K562 (cell line): ENCODE data around the gene VSIG10. TPM values are rescaled to one million over a fixed set of nuclear protein-coding genes. Genes with fewer than 3 reads are reported as not detected.

ENCODE experiments used
- ATAC-seq: fragments of 200-7000 bp; cut with Tn5 transposase; 3 replicates; pipeline ENCODE4 v1.9.1; 2020; ENCODE audit warnings: moderate library complexity
- BruUV-seq: library from RNA; stranded (reverse); fragments of 400-500 nt; replicated peaks from 2 replicates; lab custom pipeline; 2021; lab: Mats Ljungman, UMichigan
- CTCF ChIA-PET: fragments of 300-600 bp; formaldehyde crosslinking; extraction: SDS; loops from one replicate; lab custom pipeline; 2021; ENCODE audit warnings: low intra/inter-chr PET ratio; lab: Yijun Ruan, JAX
- POLR2A ChIA-PET: fragments of 300-600, 350-650 bp; sonication (Branson Sonifier 250); formaldehyde crosslinking; extraction: SDS; loops from one replicate; lab custom pipeline; 2021; ENCODE audit warnings: antibody characterized with exemption, inconsistent platforms; lab: Yijun Ruan, JAX
- DNase-seq, 4 experiments: peaks; one replicate each; pipeline versions ENCODE4 v3.0.0 to v3.0.0-alpha.2; 2011 to 2018; ENCODE audit warnings: low spot score in 3 of 4, mixed read lengths in 3 of 4; ENCODE audit errors: extremely low read depth in 1 of 4
- FAIRE-seq: peaks from 2 replicates; lab custom pipeline; 2011; peaks lifted over from hg19 to GRCh38; lab: Jason Lieb, UNC
- H2AFZ ChIP-seq: 2 replicates; pipeline ENCODE4 v1.6.0; 2011; ENCODE audit warnings: low read depth, low read length, control low read depth, inconsistent platforms
- H3K27ac ChIP-seq: fragments of 200-600 bp; 3 replicates; pipeline ENCODE4 v1.8.0; 2011; ENCODE audit warnings: low read depth, mild to moderate bottlenecking, control low read depth, inconsistent platforms, low read length, moderate library complexity, mixed read lengths; ENCODE audit errors: extremely low read depth
- H3K27me3 ChIP-seq, 2 experiments: fragments of 300-600 bp in 1 of 2; 2 replicates in 1 of 2; 3 replicates in 1 of 2; pipeline versions ENCODE4 v1.6.0 to v1.8.0; 2011; ENCODE audit warnings: inconsistent platforms in 2 of 2, low read length in 2 of 2, mild to moderate bottlenecking in 1 of 2, mixed read lengths in 1 of 2, moderate library complexity in 1 of 2; ENCODE audit not compliant: control insufficient read depth in 2 of 2, insufficient read depth in 2 of 2
- H3K36me3 ChIP-seq: fragments of 300-600 bp; 3 replicates; pipeline ENCODE4 v1.8.0; 2011; ENCODE audit warnings: mild to moderate bottlenecking, low read length, inconsistent platforms; ENCODE audit not compliant: control insufficient read depth, insufficient read depth
- H3K4me1 ChIP-seq, 2 experiments: fragments of 200-600 bp in 1 of 2; replicated peaks in 1 of 2; 2 replicates in 1 of 2; 3 replicates in 1 of 2; pipeline versions ENCODE4 v1.5.1 to v1.8.0; 2011; ENCODE audit warnings: inconsistent platforms in 2 of 2, low read length in 2 of 2, mild to moderate bottlenecking in 1 of 2, mixed read lengths in 1 of 2, moderate library complexity in 1 of 2; ENCODE audit not compliant: control insufficient read depth in 2 of 2, insufficient read depth in 2 of 2
- H3K4me2 ChIP-seq: 2 replicates; pipeline ENCODE4 v1.6.1; 2011; ENCODE audit warnings: low read length, control low read depth, inconsistent platforms, mixed read lengths; ENCODE audit not compliant: insufficient read depth
- H3K4me3 ChIP-seq: fragments of 200-600 bp; sonication (generic), shearing (Covaris generic); 2 replicates; pipeline ENCODE4 v1.5.1; 2016; ENCODE audit warnings: control low read depth, inconsistent platforms
- H3K79me2 ChIP-seq: fragments of 200-600 bp; 3 replicates; pipeline ENCODE4 v1.8.0; 2011; ENCODE audit warnings: low read length, inconsistent platforms; ENCODE audit not compliant: control insufficient read depth, insufficient read depth
- H3K9ac ChIP-seq, 2 experiments: 2 replicates each; pipeline versions ENCODE4 v1.6.0 to v1.6.1; 2011; ENCODE audit warnings: low read depth in 2 of 2, low read length in 2 of 2, control low read depth in 1 of 2, inconsistent platforms in 1 of 2, mild to moderate bottlenecking in 1 of 2, mixed read lengths in 1 of 2; ENCODE audit not compliant: insufficient read depth in 1 of 2
- H3K9me1 ChIP-seq: one replicate; pipeline ENCODE4 v1.6.0; 2011; ENCODE audit warnings: inconsistent platforms, mild to moderate bottlenecking, low read length, moderate library complexity; ENCODE audit not compliant: control insufficient read depth, insufficient read depth
- H3K9me3 ChIP-seq: replicated peaks from 2 replicates; pipeline ENCODE4 v1.5.1; 2011; ENCODE audit warnings: low read depth, low read length, inconsistent platforms; ENCODE audit not compliant: control insufficient read depth, insufficient read depth
- H4K20me1 ChIP-seq: replicated peaks from 2 replicates; pipeline ENCODE4 v1.6.1; 2011; ENCODE audit warnings: low read length, inconsistent platforms, mixed read lengths; ENCODE audit not compliant: control insufficient read depth, insufficient read depth
- BRD4 ChIP-seq: fragments of 200-600 bp; sonication (generic); IDR thresholded peaks from 2 replicates; pipeline ENCODE4 v1.6.1; 2017; ENCODE audit warnings: inconsistent platforms
- CCNT2 ChIP-seq: IDR thresholded peaks from 2 replicates; pipeline ENCODE4 v1.6.1; 2011; ENCODE audit warnings: borderline replicate concordance, low read depth, mild to moderate bottlenecking, moderate library complexity, mixed read lengths, low read length; ENCODE audit not compliant: insufficient read length; ENCODE audit errors: extremely low read depth
- ELF1 ChIP-seq: fragments of 200-800 bp; sonication (Bioruptor generic); IDR thresholded peaks from 2 replicates; pipeline ENCODE4 v1.6.1; 2016; ENCODE audit warnings: missing genetic modification characterization, missing compliant biosample characterization
- FOXP1 ChIP-seq: sonication (generic); formaldehyde crosslinking; IDR thresholded peaks from 2 replicates; pipeline ENCODE4 v1.8.0; 2022; ENCODE audit warnings: mild to moderate bottlenecking, missing genetic modification reagents
- HDAC2 ChIP-seq: fragments of 450-650 bp; IDR thresholded peaks from 2 replicates; pipeline ENCODE4 v1.6.1; 2016; ENCODE audit warnings: mild to moderate bottlenecking
- NCOA4 ChIP-seq: fragments of 450-650 bp; IDR thresholded peaks from 2 replicates; pipeline ENCODE4 v1.6.1; 2018; ENCODE audit warnings: mild to moderate bottlenecking; ENCODE audit not compliant: partially characterized antibody
- PHB2 ChIP-seq: fragments of 450-650 bp; IDR thresholded peaks from 2 replicates; pipeline ENCODE4 v1.6.1; 2017; ENCODE audit warnings: low read depth
- POLR2AphosphoS5 ChIP-seq: IDR thresholded peaks from 2 replicates; pipeline ENCODE4 v1.6.1; 2011; ENCODE audit warnings: mild to moderate bottlenecking, low read depth, low read length, moderate library complexity; ENCODE audit not compliant: control insufficient read depth, insufficient read depth
- RBBP5 ChIP-seq: fragments of 200-600 bp; sonication (generic); IDR thresholded peaks from 2 replicates; pipeline ENCODE4 v1.6.1; 2012; ENCODE audit warnings: borderline replicate concordance, mild to moderate bottlenecking, low read length, control low read depth, inconsistent platforms; ENCODE audit not compliant: insufficient read depth, poor library complexity, severe bottlenecking
- SIN3A ChIP-seq, 2 experiments: fragments of 150-350 bp in 1 of 2; IDR thresholded peaks; 2 replicates each; pipeline ENCODE4 v1.6.1; 2011 to 2016; ENCODE audit warnings: borderline replicate concordance in 2 of 2, low read depth in 2 of 2, low read length in 2 of 2, mild to moderate bottlenecking in 2 of 2, moderate library complexity in 2 of 2; ENCODE audit not compliant: control insufficient read depth in 1 of 2
- TAF9B ChIP-seq: fragments of 450-650 bp; IDR thresholded peaks from 2 replicates; pipeline ENCODE4 v1.6.1; 2018; ENCODE audit warnings: mild to moderate bottlenecking; ENCODE audit not compliant: partially characterized antibody
- TBP ChIP-seq: optimal IDR thresholded peaks from 2 replicates; pipeline ENCODE3; 2011; ENCODE audit warnings: low read depth, low read length, improper control_type of control experiment
- ZNF707 ChIP-seq: fragments of 250-450 bp; sonication (Bioruptor Pico); conservative IDR thresholded peaks from 2 replicates; pipeline ENCODE4 v1.8.0; 2022; ENCODE audit warnings: inconsistent platforms, mild to moderate bottlenecking, moderate library complexity
- WGBS: fragments of 100-300 bp; shearing (Covaris generic); methylation state at CpG from one replicate; pipeline ENCODE4 v1.1.6; 2016; ENCODE audit warnings: low coverage, mixed read lengths; ENCODE audit not compliant: insufficient coverage; ENCODE audit errors: missing lambda C conversion rate; 5-methylcytosine and 5-hydroxymethylcytosine counted together
- in situ Hi-C: fragments of 300-500 bp; cut with MboI; formaldehyde crosslinking; loops from 4 replicates; pipeline ENCODE4 v1.15.0; 2018; ENCODE audit warnings: inconsistent platforms, mixed read lengths
- intact Hi-C: fragments of 100-400 bp; cut with micrococcal nuclease; formaldehyde crosslinking; loops from 2 replicates; pipeline ENCODE4 v1.14.2; 2022
- polyA plus RNA-seq, 8 experiments: library from polyadenylated mRNA; depleted of rRNA in 4 of 8; stranded (reverse) in 5 of 8; unstranded in 3 of 8; fragments of >200 nt; fragmentation: Nextera tagmentation in 2 of 8; fragmentation: Illumina TruSeq in 1 of 8; extraction: Ambion mirVana in 2 of 8; extraction: Trizol in 1 of 8; gene quantifications; 2 replicates each; pipeline versions ENCODE4 v1.2.1 to v1.2.3, GENCODE V29; 2011 to 2014; ENCODE audit warnings: inconsistent platforms in 1 of 8, missing spikeins in 1 of 8
- total RNA-seq, 7 experiments: library from RNA; depleted of rRNA in 6 of 7; stranded (reverse); fragments of >200 nt in 6 of 7; fragmentation: Illumina TruSeq in 2 of 7; extraction: Trizol in 2 of 7; gene quantifications; 2 replicates each; pipeline versions ENCODE4 v1.2.1 to v1.2.3, GENCODE V29; 2011 to 2021; ENCODE audit warnings: low replicate concordance in 1 of 7
- TF ChIP-seq, protein P1 (sequence below), 3 experiments: fragments of 200-800 bp in 1 of 3; sonication (Bioruptor generic) in 1 of 3; sonication (generic) in 1 of 3; formaldehyde crosslinking in 1 of 3; IDR thresholded peaks; 2 replicates each; pipeline versions ENCODE4 v1.6.1 to v1.8.0; 2016 to 2022; ENCODE audit warnings: mild to moderate bottlenecking in 2 of 3, missing compliant biosample characterization in 2 of 3, missing genetic modification characterization in 2 of 3, missing genetic modification reagents in 1 of 3
- TF ChIP-seq, protein P2 (sequence below): sonication (generic); formaldehyde crosslinking; IDR thresholded peaks from 2 replicates; pipeline ENCODE4 v1.8.0; 2022; ENCODE audit warnings: mild to moderate bottlenecking, missing genetic modification reagents
- TF ChIP-seq, protein P3 (sequence below): fragments of 450-650 bp; IDR thresholded peaks from 2 replicates; pipeline ENCODE4 v1.6.1; 2017; ENCODE audit warnings: mild to moderate bottlenecking, moderate library complexity

Gene VSIG10
- total and polyA plus RNA-seq, 9 of the 15 experiments (the other 6 are each of a cell fraction or from before 2014, with no cell fraction given) = 4.1 to 8.8 (median 4.7) TPM

DNA sequence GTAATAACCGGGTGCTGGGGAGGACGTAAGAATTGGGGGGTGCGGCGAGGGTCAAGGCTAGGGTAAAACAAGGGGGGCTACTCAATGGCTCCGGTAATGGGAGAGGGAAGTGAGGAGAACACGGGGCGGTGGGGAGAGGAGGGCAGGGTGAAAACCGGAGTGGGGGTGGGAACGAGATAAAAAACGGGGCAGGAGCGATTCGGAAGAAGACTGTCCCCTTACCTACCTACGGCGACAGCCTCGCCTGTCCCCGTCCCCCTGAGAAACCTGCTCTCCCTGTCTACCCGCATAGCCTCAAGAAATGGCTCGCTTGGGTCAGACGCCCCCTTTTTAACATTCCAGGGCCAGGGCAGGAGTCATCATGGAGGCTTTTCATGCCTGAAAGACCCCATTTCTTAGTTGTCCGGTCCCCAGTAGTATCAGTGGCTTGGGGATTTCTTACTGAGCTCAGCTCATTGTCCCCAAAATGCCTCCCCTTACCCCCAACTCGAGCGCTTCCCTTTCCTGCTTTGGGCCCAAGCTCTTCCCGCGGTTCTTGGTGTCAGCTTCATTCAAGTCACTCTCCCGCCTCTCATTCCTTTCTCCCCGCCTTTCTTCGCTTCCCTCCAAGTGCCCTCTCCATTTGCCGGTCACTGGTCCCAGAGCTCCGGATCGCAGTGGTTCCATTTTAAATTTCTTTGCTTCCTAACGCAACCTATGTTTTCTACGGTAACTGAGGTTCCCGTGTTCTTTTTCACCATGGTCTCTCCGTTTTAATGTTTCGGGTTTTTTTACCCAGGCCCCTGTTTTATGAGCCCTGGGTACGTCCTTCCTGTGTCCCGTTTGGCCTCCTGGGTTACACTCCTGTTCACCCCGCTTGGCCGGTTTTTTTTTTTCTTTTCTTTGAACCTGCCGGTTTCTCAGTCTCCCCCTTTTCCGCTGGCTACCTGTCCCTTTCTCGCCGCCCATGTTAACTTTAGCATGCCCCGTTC lies 41.7 kb downstream of the VSIG10 start:
- FAIRE-seq = peak; percentile 76
- H3K4me2 ChIP-seq = peak overlapping the region; percentile 91
- H2AFZ ChIP-seq = peak overlapping the region; percentile 88
- no peaks in the 10 kb centered on the region for H3K9me3 ChIP-seq
- H3K27ac ChIP-seq = peak overlapping the region; percentile 98
- H3K9me1 ChIP-seq = no peaks in the 10 kb centered on the region
- BruUV-seq = TSS peak; percentile 81
- H4K20me1 ChIP-seq = peaks cover 5% of the 10 kb centered on the region; the same call in 1 of the 2 replicates
- H3K4me3 ChIP-seq = peak overlapping the region; percentile 85
- intact Hi-C loops (loop anchor here (5.0 kb wide), 1 partner anchor 40 kb away; the partner anchor contains the start of gene VSIG10), in situ Hi-C loops (no loop called here)
- POLR2A ChIA-PET = interaction anchor here (0.5 to 1.4 kb wide), 9 partner anchors 9 to 1150 kb away, joined by 3 to 7 read pairs (median 3); no protein-coding TSS in a partner anchor
- peak; percentile 54 to 68 (median 60) for DNase-seq
- no peaks in the 10 kb centered on the region; the same call in 2 of the 3 replicates for H3K36me3 ChIP-seq
- H3K9ac ChIP-seq = peak overlapping the region; percentile 96
- under 1% methylated on average over 36 of the region's 44 CpGs for WGBS
- peaks cover 33% of the 10 kb centered on the region for H3K79me2 ChIP-seq
- peaks cover 0 to 4% of the 10 kb centered on the region in 2 experiments; a peak in 1 of 5 replicates for H3K27me3 ChIP-seq
- CTCF ChIA-PET = no interaction called here
- peaks cover 15 to 38% of the 10 kb centered on the region in 2 experiments for H3K4me1 ChIP-seq
- peak; percentile 59 for ATAC-seq
- TF ChIP-seq PHB2 = no peak
- TF ChIP-seq RBBP5 = peak; percentile 63
- peak; percentile 52; the same call in 1 of the 2 replicates for TF ChIP-seq POLR2AphosphoS5
- peak; percentile 36 for TF ChIP-seq TBP
- peak; percentile 35 for TF ChIP-seq TAF9B
- TF ChIP-seq ELF1 (tag) = peak; percentile 30; the same call in 1 of the 2 replicates
- no peak for TF ChIP-seq ZNF707 (CRISPR knock-in tag)
- TF ChIP-seq NCOA4 = no peak
- TF ChIP-seq CCNT2 = peak; percentile 22
- TF ChIP-seq HDAC2 = no peak
- TF ChIP-seq, protein P1, sequence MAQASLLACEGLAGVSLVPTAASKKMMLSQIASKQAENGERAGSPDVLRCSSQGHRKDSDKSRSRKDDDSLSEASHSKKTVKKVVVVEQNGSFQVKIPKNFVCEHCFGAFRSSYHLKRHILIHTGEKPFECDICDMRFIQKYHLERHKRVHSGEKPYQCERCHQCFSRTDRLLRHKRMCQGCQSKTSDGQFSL (CRISPR knock-in tag; IDR thresholded peaks at IDR 0.05) = peak; percentile 64
- TF ChIP-seq, protein P1 (tag; IDR thresholded peaks at IDR 0.05) = no peak
- TF ChIP-seq SIN3A (IDR thresholded peaks at IDR 0.05; ENCODE audit: borderline replicate concordance in 2 of 2, control insufficient read depth in 1 of 2, low read depth in 2 of 2, low read length in 2 of 2) = peak in 1 of 2 experiments; percentile 59; a peak in 1 of 4 replicates
- TF ChIP-seq FOXP1 (CRISPR knock-in tag) = no peak
- TF ChIP-seq, protein P2, sequence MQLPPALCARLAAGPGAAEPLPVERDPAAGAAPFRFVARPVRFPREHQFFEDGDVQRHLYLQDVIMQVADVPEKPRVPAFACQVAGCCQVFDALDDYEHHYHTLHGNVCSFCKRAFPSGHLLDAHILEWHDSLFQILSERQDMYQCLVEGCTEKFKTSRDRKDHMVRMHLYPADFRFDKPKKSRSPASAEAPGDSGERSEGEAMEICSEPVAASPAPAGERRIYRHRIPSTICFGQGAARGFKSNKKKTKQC (CRISPR knock-in tag) = peak; percentile 38; the same call in 1 of the 2 replicates
- peak; percentile 24; the same call in 1 of the 2 replicates for TF ChIP-seq BRD4
- TF ChIP-seq, protein P3, sequence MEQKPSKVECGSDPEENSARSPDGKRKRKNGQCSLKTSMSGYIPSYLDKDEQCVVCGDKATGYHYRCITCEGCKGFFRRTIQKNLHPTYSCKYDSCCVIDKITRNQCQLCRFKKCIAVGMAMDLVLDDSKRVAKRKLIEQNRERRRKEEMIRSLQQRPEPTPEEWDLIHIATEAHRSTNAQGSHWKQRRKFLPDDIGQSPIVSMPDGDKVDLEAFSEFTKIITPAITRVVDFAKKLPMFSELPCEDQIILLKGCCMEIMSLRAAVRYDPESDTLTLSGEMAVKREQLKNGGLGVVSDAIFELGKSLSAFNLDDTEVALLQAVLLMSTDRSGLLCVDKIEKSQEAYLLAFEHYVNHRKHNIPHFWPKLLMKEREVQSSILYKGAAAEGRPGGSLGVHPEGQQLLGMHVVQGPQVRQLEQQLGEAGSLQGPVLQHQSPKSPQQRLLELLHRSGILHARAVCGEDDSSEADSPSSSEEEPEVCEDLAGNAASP = no peak
